Lower lobe of right lung (tissue), 2 donors: ENCODE data around the gene CLN6. TPM values are rescaled to one million over a fixed set of nuclear protein-coding genes. Genes with fewer than 3 reads are reported as not detected.
"Not testable (repeated sequence)": the region's sequence is repeated elsewhere in the genome, so short reads cannot be mapped to it uniquely, and the experiment has no call there.

ENCODE experiments used
- ATAC-seq, 2 donors: fragments of 200-7000 bp; cut with Tn5 transposase; one replicate each; pipeline ENCODE4 v1.9.1; 2020 to 2022; ENCODE audit warnings: mild to moderate bottlenecking in 2 of 2, moderate library complexity in 2 of 2
- DNase-seq: peaks from one replicate; pipeline ENCODE4 v3.0.0-alpha.2; 2020
- H3K27ac ChIP-seq: fragments of 200-600 bp; one replicate; pipeline ENCODE4 v1.8.0; 2022
- H3K27me3 ChIP-seq: fragments of 200-600 bp; one replicate; pipeline ENCODE4 v1.8.0; 2022; ENCODE audit warnings: low read depth
- H3K36me3 ChIP-seq: fragments of 200-600 bp; one replicate; pipeline ENCODE4 v1.8.0; 2022; ENCODE audit warnings: mild to moderate bottlenecking
- H3K4me1 ChIP-seq: fragments of 200-600 bp; one replicate; pipeline ENCODE4 v1.8.0; 2022
- H3K4me3 ChIP-seq: fragments of 200-600 bp; one replicate; pipeline ENCODE4 v1.8.0; 2022; ENCODE audit warnings: mild to moderate bottlenecking
- H3K9me3 ChIP-seq: fragments of 200-600 bp; one replicate; pipeline ENCODE4 v1.8.0; 2022
- CTCF ChIP-seq: fragments of 200-600 bp; IDR thresholded peaks from one replicate; pipeline ENCODE4 v1.8.0; 2022; ENCODE audit warnings: antibody characterized with exemption, mild to moderate bottlenecking
- intact Hi-C: fragments of 100-400 bp; cut with DNase I; formaldehyde crosslinking; loops from one replicate; pipeline ENCODE4 v1.11.0; 2022
- total RNA-seq: library from RNA; stranded (reverse); fragmentation: NEBNext Ultra II Directional; extraction: Animal tissue kit (Norgen Biotek cat#: 25700); gene quantifications from one replicate; pipeline ENCODE4 v1.2.1, GENCODE V29; 2021
- donor health status: DM: no; HTN: yes; CAD: no; lungs with severe emphysema.

The CLN6 gene
- total RNA-seq, 1 donor from 2014 or later: 37.9 TPM

GRCh38 chr15:68224546-68225250 is 4.8 kb downstream of the CLN6 start:
- no peak for DNase-seq
- no peak overlapping the region for H3K27ac ChIP-seq
- H3K27me3 ChIP-seq: no peaks in the 10 kb centered on the region
- intact Hi-C loops: no loop called here
- no peaks in the 10 kb centered on the region for H3K36me3 ChIP-seq
- H3K9me3 ChIP-seq: no peaks in the 10 kb centered on the region
- H3K4me1 ChIP-seq: peaks cover 14% of the 10 kb centered on the region
- H3K4me3 ChIP-seq: no peak overlapping the region
- no peak for ATAC-seq
- TF ChIP-seq CTCF: no peak

GRCh38 chr15:68224108-68224507 is 5.4 kb downstream of the CLN6 start:
- intact Hi-C loops: no loop called here

GRCh38 chr15:68223171-68223570 is 6.4 kb downstream of the CLN6 start:
- DNase-seq (no peak), ATAC-seq (no peak)
- Histone ChIP-seq H3K4me1 (peaks cover 7% of the 10 kb centered on the region), H3K27ac (no peak overlapping the region), H3K27me3 (no peaks in the 10 kb centered on the region), H3K4me3 (no peak overlapping the region), H3K36me3 (peaks cover 2% of the 10 kb centered on the region), H3K9me3 (no peaks in the 10 kb centered on the region)
- TF ChIP-seq CTCF: no peak
- intact Hi-C loops: no loop called here

More at GRCh38 chr15:68224108-68224507, 5.4 kb downstream of the CLN6 start:
- DNase-seq (no peak), ATAC-seq (no peak)
- Histone ChIP-seq H3K27ac (no peak overlapping the region), H3K27me3 (no peaks in the 10 kb centered on the region), H3K4me3 (no peak overlapping the region), H3K9me3 (no peaks in the 10 kb centered on the region), H3K36me3 (no peaks in the 10 kb centered on the region), H3K4me1 (peaks cover 14% of the 10 kb centered on the region)
- TF ChIP-seq CTCF: no peak

GRCh38 chr15:68222432-68222743 is 7.1 kb downstream of the CLN6 start:
- H3K9me3 ChIP-seq, intact Hi-C loops, ATAC-seq, H3K27ac ChIP-seq, H3K4me1 ChIP-seq, DNase-seq, H3K27me3 ChIP-seq, H3K36me3 ChIP-seq, H3K4me3 ChIP-seq: not testable (repeated sequence)

GRCh38 chr15:68221530-68222431 is 7.7 kb downstream of the CLN6 start:
- ATAC-seq, DNase-seq, intact Hi-C loops: not testable (repeated sequence)

GRCh38 chr15:68220967-68221366 is 8.6 kb downstream of the CLN6 start:
- Histone ChIP-seq H3K27me3 (no peaks in the 10 kb centered on the region), H3K27ac (no peak overlapping the region), H3K36me3 (peaks cover 14% of the 10 kb centered on the region), H3K4me1 (no peaks in the 10 kb centered on the region), H3K9me3 (no peaks in the 10 kb centered on the region), H3K4me3 (no peak overlapping the region)
- intact Hi-C loops: no loop called here
- TF ChIP-seq CTCF: no peak
- ATAC-seq (no peak), DNase-seq (no peak)

More at GRCh38 chr15:68221530-68222431, 7.7 kb downstream of the CLN6 start:
- not testable (repeated sequence) for H3K9me3 ChIP-seq, H3K4me3 ChIP-seq, H3K27me3 ChIP-seq, H3K27ac ChIP-seq, H3K4me1 ChIP-seq
- H3K36me3 ChIP-seq: peaks cover 11% of the 10 kb centered on the region
